HG03378 (cell line): ENCODE results near the gene CCDC73.
"Not testable (repeated sequence)": the region's sequence is repeated elsewhere in the genome, so short reads cannot be mapped to it uniquely, and the experiment has no call there.

Experiments used
- ATAC-seq: cut with Tn5 transposase; IDR thresholded peaks from one replicate; pipeline ENCODE4 v1.9.1; 2021; ENCODE audit warnings: mild to moderate bottlenecking, moderate library complexity; ENCODE audit not compliant: unreplicated experiment

The CCDC73 gene

GRCh38 chr11:32597921-32598320 lies 196.5 kb downstream of the CCDC73 start:
- ATAC-seq: no peak

GRCh38 chr11:32596114-32596513 lies 198.3 kb downstream of the CCDC73 start:
- ATAC-seq: not testable (repeated sequence)

- no peak for ATAC-seq
Observed at GRCh38 chr11:32594272-32594671, 200.2 kb downstream of the CCDC73 start.

GRCh38 chr11:32586576-32587190 lies 207.8 kb downstream of the CCDC73 start:
- ATAC-seq: no peak

- no peak for ATAC-seq
Observed at GRCh38 chr11:32584921-32585320, 209.5 kb downstream of the CCDC73 start.

- peak; percentile 95 for ATAC-seq
Observed at GRCh38 chr11:32583459-32584271, 210.8 kb downstream of the CCDC73 start, which contains the start of gene EIF3M. TSS of gene EIF3M (plus strand) at chr11:32583831. CDS start at chr11:32583888, 57 bp downstream.

GRCh38 chr11:32581556-32581955 lies 212.9 kb downstream of the CCDC73 start:
- ATAC-seq: no peak

GRCh38 chr11:32580967-32581366 lies 213.5 kb downstream of the CCDC73 start:
- no peak for ATAC-seq

GRCh38 chr11:32576456-32576855 lies 218.0 kb downstream of the CCDC73 start:
- ATAC-seq: no peak

GRCh38 chr11:32575070-32575469 lies 219.4 kb downstream of the CCDC73 start:
- no peak for ATAC-seq

- ATAC-seq: no peak
Observed at GRCh38 chr11:32574421-32574820, 220.0 kb downstream of the CCDC73 start.

GRCh38 chr11:32573228-32573627 lies 221.2 kb downstream of the CCDC73 start:
- no peak for ATAC-seq

- no peak for ATAC-seq
Observed at GRCh38 chr11:32571039-32571438, 223.4 kb downstream of the CCDC73 start.

GRCh38 chr11:32569313-32569881 lies 225.1 kb downstream of the CCDC73 start:
- no peak for ATAC-seq

- no peak for ATAC-seq
Observed at GRCh38 chr11:32567154-32567553, 227.3 kb downstream of the CCDC73 start.

GRCh38 chr11:32566517-32566916 lies 227.9 kb downstream of the CCDC73 start:
- ATAC-seq: no peak

- ATAC-seq: no peak
Observed at GRCh38 chr11:32563600-32563959, 230.9 kb downstream of the CCDC73 start.

GRCh38 chr11:32562839-32563599 lies 231.4 kb downstream of the CCDC73 start:
- ATAC-seq: no peak

- no peak for ATAC-seq
Observed at GRCh38 chr11:32561835-32562234, 232.6 kb downstream of the CCDC73 start.

- no peak for ATAC-seq
Observed at GRCh38 chr11:32555895-32556294, 238.6 kb downstream of the CCDC73 start.

GRCh38 chr11:32555091-32555490 lies 239.4 kb downstream of the CCDC73 start:
- no peak for ATAC-seq
